GM12864 (cell line): ENCODE results near the gene RAB29.
"Not testable (repeated sequence)": the region's sequence is repeated elsewhere in the genome, so short reads cannot be mapped to it uniquely, and the experiment has no call there.

ENCODE experiments used
- DNase-seq: peaks from one replicate; pipeline ENCODE4 v3.0.0-alpha.2; 2011; ENCODE audit warnings: low read depth
- H3K4me3 ChIP-seq: 2 replicates; pipeline ENCODE4 v1.5.1; 2011; ENCODE audit warnings: mild to moderate bottlenecking, low read depth, low read length, control low read depth
- CTCF ChIP-seq: IDR thresholded peaks from 2 replicates; pipeline ENCODE4 v1.5.1; 2011; ENCODE audit warnings: low read depth, mild to moderate bottlenecking, moderate library complexity, low read length, control low read depth, inconsistent platforms; ENCODE audit errors: missing control alignments

Gene RAB29

DNA sequence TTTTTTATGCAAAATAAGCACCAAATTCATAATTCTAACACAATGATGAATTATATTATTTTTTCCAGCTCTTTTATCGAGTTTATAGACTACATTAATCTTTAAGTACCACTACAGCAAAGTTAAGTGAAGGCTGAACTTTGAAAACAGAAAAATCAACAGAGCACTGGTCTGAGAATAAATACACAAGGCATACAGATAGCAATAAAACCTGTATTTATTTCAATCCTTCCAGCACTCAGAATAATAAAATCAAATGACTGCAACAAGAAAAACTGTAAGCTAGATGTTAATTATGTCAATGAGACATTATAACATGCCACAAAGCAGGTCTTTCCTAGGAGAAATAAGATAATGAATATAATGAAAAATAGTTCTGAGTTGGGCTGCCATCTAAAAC is 49.8 kb downstream of the RAB29 start:
- no peak overlapping the region for H3K4me3 ChIP-seq
- DNase-seq, result no peak
- no peak for TF ChIP-seq CTCF

DNA sequence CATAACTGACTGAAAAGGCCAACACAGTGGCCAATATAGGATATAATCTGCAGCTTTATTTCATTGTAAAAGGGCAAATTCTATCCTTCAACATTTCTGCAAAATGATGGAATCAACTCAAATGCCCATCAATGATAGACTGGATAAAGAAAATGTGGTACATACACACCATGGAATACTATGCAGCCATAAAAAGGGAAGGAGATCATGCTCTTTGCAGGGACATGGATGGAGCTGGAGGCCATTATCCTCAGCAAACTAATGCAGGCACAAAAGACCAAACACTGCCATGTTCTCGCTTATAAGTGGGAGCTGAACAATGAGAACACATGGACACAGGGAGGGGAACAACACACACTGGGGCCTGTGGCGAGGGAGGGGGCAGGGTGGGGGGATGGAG is 54.5 kb downstream of the RAB29 start:
- not testable (repeated sequence) for DNase-seq, H3K4me3 ChIP-seq

- no peak for TF ChIP-seq CTCF
- H3K4me3 ChIP-seq, result no peak overlapping the region
- DNase-seq, result no peak
These were observed 55.5 kb downstream of the RAB29 start for GRCh38 chr1:205719762-205720161.

- H3K4me3 ChIP-seq, result no peak overlapping the region
- DNase-seq, result no peak
- no peak for TF ChIP-seq CTCF
These were observed 56.3 kb downstream of the RAB29 start for GRCh38 chr1:205719015-205719414.
